GM12878 (cell line): Measurements from ENCODE around the gene CDKN3. TPM values are rescaled to one million over a fixed set of nuclear protein-coding genes. Genes with fewer than 3 reads are reported as not detected.
"Not testable (repeated sequence)": the region's sequence is repeated elsewhere in the genome, so short reads cannot be mapped to it uniquely, and the experiment has no call there.

Experiments
- ATAC-seq: fragments of 200-7000 bp; cut with Tn5 transposase; 3 replicates; pipeline ENCODE4 v1.9.1; 2020; ENCODE audit warnings: mild to moderate bottlenecking, moderate library complexity
- BruUV-seq: library from RNA; stranded (reverse); fragments of 400-500 nt; replicated peaks from 2 replicates; lab custom pipeline; 2021; lab: Mats Ljungman, UMichigan
- CTCF ChIA-PET: fragments of 300-600 bp; sonication (Branson Sonifier 250); formaldehyde crosslinking; extraction: SDS; loops from one replicate; lab custom pipeline; 2021; ENCODE audit warnings: inconsistent platforms; lab: Yijun Ruan, JAX
- POLR2A ChIA-PET: fragments of 350-600 bp; formaldehyde crosslinking; extraction: SDS; loops from one replicate; lab custom pipeline; 2021; ENCODE audit warnings: inconsistent platforms; lab: Charles Lee
- RAD21 ChIA-PET: fragments of 300-600 bp; sonication (Branson Sonifier 250); formaldehyde crosslinking; loops from one replicate; lab custom pipeline; 2023; ENCODE audit warnings: antibody characterized with exemption; ENCODE audit not compliant: unreplicated experiment; lab: Charles Lee
- SMC1A ChIA-PET: fragments of 300-600 bp; sonication (Branson Sonifier 250); formaldehyde crosslinking; loops from one replicate; lab custom pipeline; 2023; ENCODE audit not compliant: unreplicated experiment, uncharacterized antibody; lab: Charles Lee
- DNase-seq: peaks from one replicate; pipeline ENCODE4 v3.0.0-alpha.2; 2011; ENCODE audit warnings: low read depth, low spot score
- FAIRE-seq: peaks from 3 replicates; lab custom pipeline; 2011; peaks lifted over from hg19 to GRCh38; lab: Jason Lieb, UNC
- H2AFZ ChIP-seq: 2 replicates; pipeline ENCODE4 v1.6.0; 2011; ENCODE audit warnings: low read depth, low read length, control low read depth; ENCODE audit not compliant: control insufficient read depth
- H3K27ac ChIP-seq: 2 replicates; pipeline ENCODE4 v1.5.1; 2011; ENCODE audit warnings: control low read depth; ENCODE audit not compliant: control insufficient read depth, insufficient read depth
- H3K27me3 ChIP-seq, 2 experiments: replicated peaks in 1 of 2; 2 replicates each; pipeline versions ENCODE4 v1.6.0 to v1.6.1; 2011; ENCODE audit warnings: low read length in 1 of 2; ENCODE audit not compliant: control insufficient read depth in 2 of 2, insufficient read depth in 2 of 2
- H3K36me3 ChIP-seq, 2 experiments: 2 replicates each; pipeline ENCODE4 v1.5.1; 2011; ENCODE audit warnings: low read length in 1 of 2; ENCODE audit not compliant: control insufficient read depth in 2 of 2, insufficient read depth in 2 of 2
- H3K4me1 ChIP-seq: 2 replicates; pipeline ENCODE4 v1.6.1; 2011; ENCODE audit warnings: mild to moderate bottlenecking, low read length, moderate library complexity, mixed read lengths; ENCODE audit not compliant: control insufficient read depth, insufficient read depth
- H3K4me2 ChIP-seq: 2 replicates; pipeline ENCODE4 v1.6.0; 2011; ENCODE audit warnings: control low read depth; ENCODE audit not compliant: control insufficient read depth, insufficient read depth
- H3K4me3 ChIP-seq: fragments of 200-600 bp; sonication (generic); 2 replicates; pipeline ENCODE4 v1.5.1; 2016
- H3K79me2 ChIP-seq: 2 replicates; pipeline ENCODE4 v1.6.0; 2011; ENCODE audit warnings: low read length; ENCODE audit not compliant: control insufficient read depth, insufficient read depth
- H3K9ac ChIP-seq: 2 replicates; pipeline ENCODE4 v1.8.0; 2011; ENCODE audit warnings: low read length, control low read depth, mixed read lengths; ENCODE audit not compliant: control insufficient read depth, insufficient read depth
- H3K9me3 ChIP-seq: replicated peaks from 3 replicates; pipeline ENCODE4 v1.5.1; 2011; ENCODE audit warnings: mild to moderate bottlenecking, low read length; ENCODE audit not compliant: control insufficient read depth, insufficient read depth
- H4K20me1 ChIP-seq: 2 replicates; pipeline ENCODE4 v1.6.0; 2011; ENCODE audit not compliant: control insufficient read depth, insufficient read depth
- ATF3 ChIP-seq: IDR thresholded peaks from 2 replicates; pipeline ENCODE4 v1.6.1; 2011; ENCODE audit warnings: low read depth, mild to moderate bottlenecking, low read length, moderate library complexity, borderline replicate concordance; ENCODE audit errors: extremely low read depth
- EED ChIP-seq: sonication (generic); IDR thresholded peaks from 2 replicates; pipeline ENCODE4 v1.6.1; 2016; ENCODE audit warnings: antibody characterized with exemption, low read depth
- MEF2A ChIP-seq: IDR thresholded peaks from 2 replicates; pipeline ENCODE4 v1.6.1; 2011; ENCODE audit warnings: low read depth, mild to moderate bottlenecking, low read length, moderate library complexity; ENCODE audit not compliant: insufficient read depth
- MXI1 ChIP-seq: fragments of 150-350 bp; IDR thresholded peaks from 2 replicates; pipeline ENCODE4 v1.6.1; 2011; ENCODE audit warnings: low read depth, mild to moderate bottlenecking, inconsistent platforms, low read length, improper control_type of control experiment
- RFX5 ChIP-seq: IDR thresholded peaks from 2 replicates; pipeline ENCODE4 v1.6.1; 2011; ENCODE audit warnings: low read depth, low read length, improper control_type of control experiment
- SIX5 ChIP-seq: IDR thresholded peaks from 2 replicates; pipeline ENCODE4 v1.6.1; 2011; ENCODE audit warnings: mild to moderate bottlenecking, low read depth, low read length, moderate library complexity; ENCODE audit not compliant: severe bottlenecking
- SREBF2 ChIP-seq: IDR thresholded peaks from 2 replicates; pipeline ENCODE4 v1.6.1; 2012; ENCODE audit warnings: mild to moderate bottlenecking, low read length
- TCF7 ChIP-seq: IDR thresholded peaks from 2 replicates; pipeline ENCODE4 v1.6.1; 2014; ENCODE audit warnings: antibody characterized with exemption, borderline replicate concordance
- WGBS: methylation state at CpG from one replicate; pipeline ENCODE4 v1.1.6; 2016; ENCODE audit warnings: low lambda C conversion rate; ENCODE audit not compliant: insufficient replicate concordance, insufficient coverage; ENCODE audit errors: missing lambda C conversion rate; 5-methylcytosine and 5-hydroxymethylcytosine counted together
- in situ Hi-C: fragments of 300-500 bp; cut with MboI; formaldehyde crosslinking; loops from 9 replicates; pipeline ENCODE4 v1.14.3; 2018; ENCODE audit warnings: mixed read lengths
- intact Hi-C: fragments of 100-400 bp; cut with micrococcal nuclease; formaldehyde crosslinking; loops from one replicate; pipeline ENCODE4 v1.14.2; 2022; ENCODE audit not compliant: unreplicated experiment
- polyA plus RNA-seq, 11 experiments: library from polyadenylated mRNA; depleted of rRNA in 4 of 11; unstranded in 6 of 11; stranded (reverse) in 5 of 11; fragments of >200 nt; fragmentation: Nextera tagmentation in 4 of 11; fragmentation: Illumina TruSeq in 1 of 11; extraction: Ambion mirVana in 4 of 11; extraction: Trizol in 1 of 11; gene quantifications; 1 replicate in 1 of 11; 2 replicates in 10 of 11; pipeline versions ENCODE4 v1.2.1 to v1.2.3, GENCODE V29; 2011 to 2016; ENCODE audit warnings: inconsistent platforms in 2 of 11, missing spikeins in 2 of 11, low read depth in 1 of 11
- total RNA-seq, 4 experiments: library from RNA; depleted of rRNA in 3 of 4; stranded (reverse); fragments of >200 nt in 3 of 4; fragmentation: Illumina TruSeq in 1 of 4; extraction: Trizol in 1 of 4; gene quantifications; 2 replicates each; pipeline versions ENCODE4 v1.2.1 to v1.2.3, GENCODE V29; 2013 to 2021

The CDKN3 gene
- total and polyA plus RNA-seq, 10 of the 15 experiments (the other 5 are each of a cell fraction or from before 2014, with no cell fraction given): 54.9 to 197 (median 111) TPM

- 86% methylated on average over 1 of the region's 1 CpG for WGBS
- H3K27ac ChIP-seq, H3K36me3 ChIP-seq, H3K79me2 ChIP-seq, H3K4me1 ChIP-seq, in situ Hi-C loops, H3K4me2 ChIP-seq, H3K27me3 ChIP-seq, H4K20me1 ChIP-seq, H3K4me3 ChIP-seq, POLR2A ChIA-PET, ATAC-seq, BruUV-seq, RAD21 ChIA-PET, FAIRE-seq, intact Hi-C loops, H3K9ac ChIP-seq, H2AFZ ChIP-seq, DNase-seq: not testable (repeated sequence)
- peaks cover 11% of the 10 kb centered on the region; the same call in 2 of the 3 replicates for H3K9me3 ChIP-seq
- CTCF ChIA-PET: interaction anchor here (0.6 to 2.2 kb wide), 3 partner anchors 16 to 216 kb away, joined by 3 to 7 read pairs (median 4); partner anchors contain the start of gene CNIH1
- SMC1A ChIA-PET: interaction anchor here (0.7 kb wide), 1 partner anchor 11 kb away, joined by 3 read pairs; no protein-coding TSS in a partner anchor
Observed at GRCh38 chr14:54456820-54457608, 60.2 kb downstream of the CDKN3 start.

- BruUV-seq: no TSS peak
- H3K4me1 ChIP-seq: no peaks in the 10 kb centered on the region
- H2AFZ ChIP-seq: no peak overlapping the region
- no peaks in the 10 kb centered on the region for H3K27me3 ChIP-seq
- CTCF ChIA-PET: interaction anchor here (0.6 to 2.2 kb wide), 3 partner anchors 16 to 217 kb away, joined by 3 to 7 read pairs (median 4); partner anchors contain the start of gene CNIH1
- no peaks in the 10 kb centered on the region for H3K79me2 ChIP-seq
- H3K36me3 ChIP-seq: no peaks in the 10 kb centered on the region
- no peak overlapping the region for H3K27ac ChIP-seq
- TF ChIP-seq SREBF2: no peak
- no peak for TF ChIP-seq MXI1
- no peak for TF ChIP-seq TCF7
- TF ChIP-seq RFX5: no peak
- TF ChIP-seq SIX5: no peak
- TF ChIP-seq EED: no peak
- TF ChIP-seq MEF2A: no peak
- TF ChIP-seq ATF3: no peak
- intact Hi-C loops (no loop called here), in situ Hi-C loops (no loop called here)
- DNase-seq: no peak
- H3K4me3 ChIP-seq: no peak overlapping the region
- WGBS: 61% methylated on average over 3 of the region's 3 CpGs
- peaks cover 11% of the 10 kb centered on the region; the same call in 2 of the 3 replicates for H3K9me3 ChIP-seq
- no peaks in the 10 kb centered on the region for H4K20me1 ChIP-seq
- POLR2A ChIA-PET: no interaction called here
- H3K4me2 ChIP-seq: no peak overlapping the region
- RAD21 ChIA-PET: no interaction called here
- ATAC-seq: no peak
- H3K9ac ChIP-seq: no peak overlapping the region
- no peak for FAIRE-seq
- SMC1A ChIA-PET: interaction anchor here (0.7 kb wide), 1 partner anchor 11 kb away, joined by 3 read pairs; no protein-coding TSS in a partner anchor
Observed at GRCh38 chr14:54457609-54457996, 60.8 kb downstream of the CDKN3 start.

DNA sequence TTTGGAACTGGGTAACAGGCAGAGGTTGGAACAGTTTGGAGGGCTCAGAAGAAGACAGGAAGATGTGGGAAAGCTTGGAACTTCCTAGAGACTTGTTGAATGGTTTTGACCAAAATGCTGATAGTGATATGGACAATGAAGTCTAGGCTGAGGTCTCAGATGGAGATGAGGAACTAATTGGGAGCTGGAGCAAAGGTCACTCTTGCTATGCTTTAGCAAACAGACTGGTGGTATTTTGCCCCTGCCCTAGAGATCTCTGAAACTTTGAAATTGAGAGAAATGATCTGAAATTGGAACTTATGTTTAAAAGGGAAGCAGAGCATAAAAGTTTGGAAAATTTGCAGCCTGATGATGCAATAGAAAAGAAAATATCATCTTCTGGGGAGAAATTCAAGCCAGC lies 61.7 kb downstream of the CDKN3 start:
- H3K4me2 ChIP-seq, H4K20me1 ChIP-seq, H3K27me3 ChIP-seq, ATAC-seq, H3K4me3 ChIP-seq, DNase-seq, H3K36me3 ChIP-seq, H3K79me2 ChIP-seq, BruUV-seq, H3K9ac ChIP-seq, H2AFZ ChIP-seq, CTCF ChIA-PET, FAIRE-seq, POLR2A ChIA-PET, in situ Hi-C loops, RAD21 ChIA-PET, H3K4me1 ChIP-seq, intact Hi-C loops, H3K27ac ChIP-seq, SMC1A ChIA-PET: not testable (repeated sequence)
- peaks cover 11% of the 10 kb centered on the region; the same call in 2 of the 3 replicates for H3K9me3 ChIP-seq
